Fibroblast of peridontal ligament (primary cell): ENCODE measurements around the gene TLX1.

Experiments
- DNase-seq: peaks from one replicate; pipeline ENCODE4 v3.0.0-alpha.2; 2010; ENCODE audit errors: extremely low read depth

The TLX1 gene

GRCh38 chr10:101112799-101113594, 18.1 kb upstream of the TLX1 start:
- DNase-seq, result no peak

DNA sequence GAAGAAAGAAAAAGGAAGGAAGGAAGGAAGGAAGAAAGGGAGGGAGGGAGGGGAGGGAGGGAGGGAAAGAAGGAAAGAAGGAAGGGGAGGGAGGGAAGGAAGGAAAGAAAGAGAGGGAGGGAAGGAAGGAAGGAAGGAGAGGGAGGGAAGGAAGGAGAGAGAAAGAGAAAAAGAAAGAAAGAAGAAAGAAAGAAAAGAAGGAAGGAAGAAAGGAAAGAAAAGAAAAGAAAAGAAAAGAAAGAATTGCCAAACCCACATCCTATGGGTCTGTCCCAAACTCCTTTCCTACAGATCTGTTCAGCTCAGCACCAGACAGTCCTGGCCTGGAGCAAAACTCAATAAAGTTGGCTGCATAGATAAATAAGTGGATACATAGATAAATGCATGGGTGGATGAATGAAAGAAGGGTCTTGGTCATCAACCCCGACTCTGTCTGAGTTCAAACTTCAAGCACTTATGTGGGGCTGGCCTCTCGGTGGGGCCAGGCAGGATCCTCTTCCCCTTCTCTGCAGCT, 17.2 kb upstream of the TLX1 start:
- DNase-seq, result no peak

DNA sequence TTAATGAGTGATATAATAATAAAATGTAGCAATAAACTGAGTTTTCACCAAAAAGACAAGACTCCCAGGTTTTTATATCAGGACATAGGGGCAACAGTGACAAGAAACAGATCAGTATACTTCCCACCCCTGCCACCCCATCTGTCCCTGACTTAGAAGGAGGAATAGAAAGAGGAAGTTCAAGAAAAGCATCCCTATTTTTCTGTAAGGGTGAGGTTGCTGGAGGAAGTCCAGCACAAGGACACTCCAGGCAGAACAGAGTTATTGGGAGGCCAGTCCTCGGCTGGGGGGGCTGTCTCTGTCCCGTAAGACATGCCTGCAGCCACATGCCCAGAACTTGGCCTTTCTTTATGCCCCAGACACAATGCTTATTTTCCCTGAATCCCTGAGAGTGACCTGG, 16.5 kb upstream of the TLX1 start:
- DNase-seq, result no peak

DNA sequence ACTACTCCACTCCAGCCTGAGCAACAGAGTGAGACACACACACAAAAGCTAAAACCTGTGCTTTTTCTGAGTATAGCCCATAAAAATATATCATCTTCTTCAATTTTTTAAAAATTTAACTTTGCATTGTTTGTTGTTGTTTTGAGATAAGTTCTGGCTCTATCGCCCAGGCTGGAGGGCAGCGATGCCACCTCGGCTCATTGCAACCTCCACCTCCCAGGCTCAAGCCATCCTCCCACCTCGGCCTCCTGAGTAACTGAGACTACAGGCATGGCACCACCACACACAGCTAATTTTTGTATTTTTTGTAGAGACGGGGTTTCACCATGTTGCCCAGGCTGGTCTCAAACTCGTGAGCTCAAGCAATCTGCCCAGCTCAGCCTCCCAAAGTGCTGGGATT, 14.3 kb upstream of the TLX1 start:
- no peak for DNase-seq

GRCh38 chr10:101118031-101118430, 13.1 kb upstream of the TLX1 start:
- DNase-seq, result peak; percentile 13

- no peak for DNase-seq
Observed at GRCh38 chr10:101120520-101120883, 10.6 kb upstream of the TLX1 start.

GRCh38 chr10:101120884-101121653, 10.0 kb upstream of the TLX1 start:
- no peak for DNase-seq

DNA sequence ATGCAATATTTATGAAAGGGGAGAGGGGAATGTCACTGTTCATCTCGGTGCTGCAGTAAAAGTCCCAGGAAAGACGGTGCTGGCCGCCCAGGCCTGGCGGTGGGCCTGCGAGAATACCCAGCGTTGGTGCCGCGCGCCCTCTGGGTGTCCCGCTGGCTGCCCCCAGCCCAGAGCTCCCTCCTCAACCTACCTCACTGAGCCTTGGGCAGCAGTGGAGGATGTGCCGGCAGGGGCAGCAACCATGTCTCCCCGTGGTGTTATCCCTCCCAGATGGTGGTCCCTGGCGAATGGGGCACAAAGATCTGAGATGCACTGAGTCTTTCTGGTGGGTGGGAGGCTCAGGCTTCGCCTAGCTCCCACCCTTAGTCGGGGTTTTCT, 9.5 kb upstream of the TLX1 start:
- DNase-seq, result no peak

GRCh38 chr10:101122270-101123084, 8.6 kb upstream of the TLX1 start:
- DNase-seq, result no peak

- no peak for DNase-seq
Observed at GRCh38 chr10:101123085-101123814, 7.8 kb upstream of the TLX1 start.

- DNase-seq, result no peak
Observed at GRCh38 chr10:101123815-101124617, 7.1 kb upstream of the TLX1 start.

DNA sequence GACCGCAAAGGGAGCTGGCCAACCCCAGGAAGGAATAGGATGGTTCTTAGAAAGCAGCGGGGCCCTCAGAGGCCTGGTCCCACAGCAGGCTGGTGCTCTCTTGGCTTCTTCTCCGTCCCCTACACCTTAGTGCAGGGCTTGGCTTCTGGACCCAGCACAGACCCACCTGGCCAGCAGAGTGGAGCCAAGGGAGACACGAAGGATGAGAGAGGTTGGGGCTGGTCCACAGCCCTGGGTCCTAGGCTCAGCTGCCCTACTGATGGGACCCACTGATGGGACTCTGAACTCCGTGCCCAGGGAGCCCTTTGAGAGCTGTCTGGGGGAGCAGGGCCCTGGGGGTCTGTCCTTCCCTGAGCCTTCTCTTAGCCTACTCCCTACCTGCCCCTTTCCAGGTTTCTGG, 6.2 kb upstream of the TLX1 start:
- no peak for DNase-seq

- DNase-seq, result no peak
Observed at GRCh38 chr10:101126684-101127628, 4.1 kb upstream of the TLX1 start.

DNA sequence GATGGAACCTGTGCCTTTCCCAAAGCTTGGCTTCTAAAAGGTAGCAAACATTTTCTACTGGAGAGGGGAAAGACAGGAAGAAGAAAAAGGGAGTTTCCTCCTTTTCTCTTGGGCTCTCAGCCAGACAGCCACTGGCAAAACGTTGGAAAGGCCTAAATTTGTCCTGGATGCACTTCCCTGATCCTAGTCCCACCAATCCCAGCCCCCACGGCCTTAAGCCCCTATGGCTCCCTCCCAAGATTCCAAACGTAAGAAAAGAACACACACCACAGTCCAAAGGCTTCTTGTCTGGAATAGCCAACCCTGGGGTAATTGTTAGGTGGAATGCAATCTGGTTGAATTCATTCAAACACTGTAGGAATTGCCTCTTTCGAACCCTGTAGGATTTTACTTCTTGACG, 959 bp upstream of the TLX1 start:
- DNase-seq, result no peak

- no peak for DNase-seq
Observed at GRCh38 chr10:101131962-101132635, 999 bp downstream of the TLX1 start.

DNA sequence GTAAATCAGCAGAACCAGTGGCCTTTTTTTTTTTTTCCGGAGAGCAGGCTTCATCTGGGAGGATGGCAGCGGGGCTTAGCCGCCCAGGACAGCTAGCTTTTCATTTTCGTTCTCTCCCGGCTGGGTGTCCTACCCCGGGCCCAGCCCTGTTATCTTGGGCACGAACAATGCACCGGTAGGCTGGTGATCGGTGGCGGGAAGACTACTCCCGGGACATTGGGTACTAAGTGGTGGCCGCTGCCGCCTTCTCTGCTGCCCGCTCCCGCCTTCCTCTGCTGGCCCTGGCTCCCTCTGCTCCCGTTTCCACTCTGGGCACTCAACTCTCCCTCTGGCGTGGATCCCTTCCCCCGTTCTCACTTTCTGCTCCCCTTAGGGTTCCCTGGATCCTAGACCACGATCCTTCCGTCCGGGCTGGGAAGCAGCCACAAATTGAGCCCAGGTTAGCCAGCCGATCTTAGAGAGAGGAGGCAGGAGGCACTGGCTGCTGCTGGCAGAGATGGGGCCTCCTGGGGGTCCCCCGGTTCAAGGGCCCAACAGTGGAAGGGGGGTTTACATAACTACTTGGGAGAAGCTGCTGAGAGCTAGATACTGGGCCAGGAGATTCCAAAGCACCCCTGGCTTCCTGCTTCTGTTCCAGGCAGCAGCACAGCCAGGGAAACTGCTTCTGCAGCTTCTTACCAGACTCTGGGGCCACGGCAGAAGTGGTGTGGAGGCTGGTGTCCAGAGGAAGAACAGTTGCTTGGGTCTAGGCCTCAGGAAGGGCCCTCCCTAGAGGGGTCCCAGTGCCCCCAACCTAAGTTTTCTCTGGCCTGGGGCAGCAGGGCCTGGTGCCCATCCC, 1.8 kb downstream of the TLX1 start:
- DNase-seq, result no peak

GRCh38 chr10:101133489-101134298, 2.6 kb downstream of the TLX1 start:
- no peak for DNase-seq
